HG03045 (cell line): ENCODE results near the gene UMODL1.
A peak's percentile ranks its signal among the peaks of the same experiment; 100 is the strongest.

Experiments
- ATAC-seq: cut with Tn5 transposase; IDR thresholded peaks from one replicate; pipeline ENCODE4 v1.9.1; 2021; ENCODE audit warnings: mild to moderate bottlenecking, moderate library complexity; ENCODE audit not compliant: unreplicated experiment

Gene UMODL1

DNA sequence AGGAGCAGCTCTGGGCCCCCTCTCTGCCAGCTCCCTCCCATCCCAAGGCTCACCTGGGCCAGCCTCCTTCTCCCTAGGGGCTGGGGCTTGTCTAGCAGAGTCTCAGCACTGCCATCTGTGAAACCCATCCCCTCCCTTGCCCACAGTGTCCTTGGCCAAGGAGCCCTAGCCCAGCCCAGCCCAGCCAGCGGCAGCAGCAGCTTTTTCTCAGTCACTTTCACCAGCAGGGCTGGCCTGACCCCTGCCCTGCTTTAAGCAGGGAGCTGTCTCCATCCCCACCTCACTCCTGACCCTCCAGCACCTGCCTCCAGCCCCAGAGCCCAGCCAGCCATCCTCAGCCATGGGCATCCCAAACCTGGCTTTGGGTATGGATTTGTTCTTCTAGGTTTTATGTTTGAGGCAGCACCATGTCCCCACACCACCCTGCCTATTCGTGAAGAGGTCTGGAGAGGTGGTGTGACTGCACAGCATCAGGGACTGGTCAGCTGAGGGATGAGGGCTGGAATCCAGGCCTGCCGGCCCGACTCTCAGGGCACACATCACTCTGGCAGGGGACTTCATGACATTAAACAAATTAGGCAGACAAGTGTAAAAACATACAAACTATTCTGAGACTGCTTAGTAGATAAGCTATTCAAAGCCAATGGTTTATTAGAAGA, 111.7 kb downstream of the UMODL1 start:
- no peak for ATAC-seq

DNA sequence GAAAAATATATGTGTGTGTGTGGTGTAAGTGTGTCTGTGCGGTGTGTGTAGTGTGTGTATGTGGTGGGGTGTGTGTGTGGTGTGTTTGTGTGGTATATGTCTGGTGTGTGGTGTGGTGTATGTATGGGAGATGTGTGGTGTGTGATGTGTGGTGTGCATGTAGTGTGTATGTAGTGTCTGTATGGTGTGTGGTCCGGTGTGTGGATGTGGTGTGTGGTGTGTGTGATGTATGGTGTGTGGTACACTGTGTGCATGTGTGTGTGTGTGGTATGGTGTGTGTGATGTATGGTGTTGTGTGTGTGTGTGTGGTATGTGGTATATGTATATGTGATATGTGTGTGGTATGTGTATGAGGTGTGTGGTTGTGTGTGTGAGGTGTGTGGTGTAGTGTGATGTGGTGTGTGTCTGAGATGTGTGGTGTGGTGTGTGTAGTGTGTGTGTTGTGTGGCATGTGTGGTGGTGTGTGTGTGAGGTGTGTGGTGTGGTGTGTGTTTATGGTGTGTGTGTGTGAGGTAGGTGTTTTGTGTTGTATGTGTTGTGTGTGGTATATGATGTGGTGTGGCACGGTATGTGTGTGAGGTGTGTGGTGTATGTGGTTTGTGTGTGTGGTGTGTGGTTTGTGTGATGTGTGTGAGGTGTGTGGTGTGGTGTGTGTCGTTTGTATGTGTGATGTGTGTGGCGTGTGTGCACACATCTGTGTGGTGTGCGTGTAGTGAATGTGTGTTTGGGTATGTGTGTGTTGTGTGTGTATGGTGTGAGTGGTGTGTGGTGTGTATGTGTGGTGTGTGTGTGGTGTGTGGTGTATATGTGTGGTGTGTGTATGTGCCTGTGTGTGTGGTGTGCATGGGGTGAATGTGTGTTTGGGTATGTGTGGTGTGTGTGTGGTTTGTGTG, 112.5 kb downstream of the UMODL1 start:
- no peak for ATAC-seq

- no peak for ATAC-seq
Measured at GRCh38 chr21:42186591-42186990, 115.5 kb downstream of the UMODL1 start.

- ATAC-seq: peak; percentile 94
Measured at GRCh38 chr21:42187976-42188653, 117.0 kb downstream of the UMODL1 start.

DNA sequence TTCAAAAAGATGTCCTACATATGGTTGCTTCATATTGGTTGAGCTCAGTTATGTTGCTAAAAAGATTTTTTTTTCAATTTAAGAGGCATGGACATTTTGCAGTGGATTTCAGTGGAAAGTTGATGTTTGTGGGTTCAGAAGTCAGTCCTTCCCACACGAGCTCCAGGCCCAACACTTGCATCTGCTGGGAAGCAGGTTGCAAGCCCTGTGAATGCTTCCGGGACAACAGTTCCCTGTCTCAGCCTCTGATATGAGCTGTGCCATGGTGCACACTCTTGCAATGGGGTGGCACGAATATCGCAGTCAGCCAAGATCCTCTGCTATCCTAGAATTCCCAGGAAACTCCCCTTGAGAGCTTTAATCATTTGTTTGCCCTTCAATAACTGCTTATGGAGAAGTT, 117.5 kb downstream of the UMODL1 start:
- ATAC-seq: no peak

DNA sequence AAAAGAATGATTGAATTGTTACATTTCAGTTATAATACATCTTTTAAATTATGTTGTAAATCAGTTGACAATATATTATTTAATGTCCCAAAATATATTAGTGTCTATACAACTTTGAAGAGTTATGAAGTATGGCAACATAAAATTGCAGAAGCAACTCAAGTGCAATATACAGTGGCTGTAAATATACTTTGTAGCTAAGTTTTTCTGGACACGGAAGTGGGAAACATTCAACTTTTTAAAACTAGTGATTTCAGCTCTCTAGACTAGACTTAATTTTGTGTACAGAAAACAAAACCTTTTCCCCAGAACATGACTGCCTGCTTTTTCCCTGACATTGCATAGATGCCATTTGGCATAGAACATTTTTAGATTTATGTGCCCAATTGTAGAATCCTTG, 118.3 kb downstream of the UMODL1 start:
- ATAC-seq: no peak

DNA sequence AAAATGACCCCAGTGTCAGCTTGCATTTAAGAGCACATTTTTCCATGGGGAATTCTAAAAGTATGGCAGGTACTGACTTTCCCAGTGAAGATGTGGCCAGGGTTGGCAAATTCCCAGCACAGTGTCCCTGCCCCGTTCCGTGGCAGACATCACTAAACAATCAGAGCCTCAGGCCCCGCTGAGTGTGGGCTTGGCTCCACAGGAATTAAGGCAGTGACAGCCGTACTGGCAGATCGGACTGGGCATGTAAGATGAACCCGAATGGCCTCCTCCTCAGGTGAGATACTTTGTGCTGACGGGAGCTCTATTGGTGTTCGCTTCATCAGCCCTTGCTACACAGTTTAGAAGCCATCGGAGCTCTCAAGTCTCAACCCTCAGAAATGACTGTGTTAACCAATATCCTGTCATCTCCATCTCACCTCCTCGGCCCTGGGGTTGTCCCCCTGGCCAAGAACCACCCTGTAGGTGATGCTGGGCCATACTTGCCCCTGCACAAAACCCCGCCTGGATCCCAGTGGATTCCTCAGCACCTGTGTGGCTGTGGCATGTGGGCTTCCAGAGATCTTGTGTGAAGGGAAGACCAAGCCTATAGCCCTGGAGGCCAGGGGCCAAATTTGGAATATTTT, 118.9 kb downstream of the UMODL1 start:
- no peak for ATAC-seq

DNA sequence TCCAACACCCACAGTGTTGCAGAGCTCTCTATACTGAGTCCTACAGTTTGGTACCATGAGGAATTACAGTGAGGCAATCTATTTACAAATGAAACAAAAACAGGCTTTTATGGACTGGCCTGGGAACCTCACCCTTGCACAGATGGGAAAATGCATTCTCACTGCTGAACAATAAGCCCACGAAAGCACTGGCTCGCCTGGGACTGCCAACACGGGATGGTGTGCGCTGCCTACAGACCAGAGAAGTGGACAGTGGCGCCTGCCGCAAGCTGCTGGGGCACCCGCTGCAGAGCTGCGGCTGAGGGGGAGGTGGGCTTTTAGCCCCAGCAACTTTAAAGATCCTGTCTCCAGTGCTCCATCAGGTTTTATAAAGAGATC, 119.4 kb downstream of the UMODL1 start:
- no peak for ATAC-seq

- no peak for ATAC-seq
Measured at GRCh38 chr21:42191064-42191463, 119.9 kb downstream of the UMODL1 start.

DNA sequence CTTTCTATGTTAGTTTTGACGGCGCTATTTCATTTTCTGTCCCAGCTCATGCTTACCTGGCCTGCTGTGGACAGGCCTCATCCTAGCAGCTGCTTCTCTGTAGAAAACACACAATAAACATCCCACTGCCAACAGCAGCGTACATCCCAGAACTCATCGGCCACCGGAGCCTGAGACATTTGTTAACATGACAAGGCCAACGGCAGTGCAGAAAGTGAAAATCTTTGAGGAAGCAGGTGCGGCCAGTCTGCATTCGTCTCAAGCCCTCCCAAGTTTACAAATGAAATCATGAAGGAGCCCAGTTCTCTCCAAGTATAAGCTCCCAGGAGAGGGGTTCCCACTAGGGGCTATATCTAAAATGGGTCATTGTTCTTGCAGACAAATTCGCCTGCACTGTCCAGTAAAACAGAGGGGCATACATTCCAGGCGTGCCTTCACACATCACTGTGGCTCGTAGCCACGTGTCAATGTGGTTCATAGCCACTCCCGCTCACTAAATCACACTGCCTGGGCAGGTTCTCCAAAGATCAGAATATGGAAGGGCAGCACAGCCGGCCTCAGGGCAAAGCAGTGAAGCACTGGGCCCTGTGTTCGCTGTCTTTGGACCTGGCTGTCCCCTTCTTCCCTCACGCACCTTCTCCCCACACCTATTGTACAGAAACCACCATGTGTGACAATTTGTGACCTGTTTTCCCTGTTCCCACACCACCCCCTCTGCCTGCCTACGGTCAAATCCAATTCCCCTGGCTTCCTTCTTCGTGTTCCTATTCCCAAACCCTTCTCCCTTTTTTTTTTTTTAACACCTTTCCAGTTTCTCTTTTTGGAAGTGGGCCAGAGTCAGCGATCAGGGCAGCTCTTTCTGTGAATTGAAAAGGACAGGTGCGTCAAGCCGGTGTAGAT, 120.8 kb downstream of the UMODL1 start:
- no peak for ATAC-seq
